GM18873 (cell line): ENCODE data around the gene SLC12A8.

Experiments used
- ATAC-seq: cut with Tn5 transposase; IDR thresholded peaks from one replicate; pipeline ENCODE4 v1.9.1; 2021; ENCODE audit warnings: mild to moderate bottlenecking, moderate library complexity, moderate number of reproducible peaks; ENCODE audit not compliant: unreplicated experiment, low FRiP score

SLC12A8 gene

DNA sequence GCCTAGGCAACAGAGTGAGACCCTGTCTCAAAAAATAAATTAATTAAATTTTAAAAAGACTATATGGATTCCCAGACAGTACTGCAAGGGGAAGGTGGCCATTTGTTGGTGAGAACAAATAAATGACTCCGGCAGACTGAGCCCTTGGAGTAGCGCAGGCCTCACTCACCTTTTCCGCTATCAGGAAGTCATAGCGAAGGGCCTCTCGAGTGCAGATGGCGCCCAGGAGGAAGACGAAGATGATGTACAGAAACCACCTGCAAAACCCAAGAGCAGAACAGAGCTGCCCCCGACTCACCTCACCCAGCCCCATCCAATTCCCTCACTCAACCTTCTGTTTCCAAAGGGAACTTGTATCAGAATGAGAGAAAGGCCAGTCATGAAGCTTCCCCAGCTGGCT is 93.9 kb downstream of the SLC12A8 start:
- no peak for ATAC-seq

DNA sequence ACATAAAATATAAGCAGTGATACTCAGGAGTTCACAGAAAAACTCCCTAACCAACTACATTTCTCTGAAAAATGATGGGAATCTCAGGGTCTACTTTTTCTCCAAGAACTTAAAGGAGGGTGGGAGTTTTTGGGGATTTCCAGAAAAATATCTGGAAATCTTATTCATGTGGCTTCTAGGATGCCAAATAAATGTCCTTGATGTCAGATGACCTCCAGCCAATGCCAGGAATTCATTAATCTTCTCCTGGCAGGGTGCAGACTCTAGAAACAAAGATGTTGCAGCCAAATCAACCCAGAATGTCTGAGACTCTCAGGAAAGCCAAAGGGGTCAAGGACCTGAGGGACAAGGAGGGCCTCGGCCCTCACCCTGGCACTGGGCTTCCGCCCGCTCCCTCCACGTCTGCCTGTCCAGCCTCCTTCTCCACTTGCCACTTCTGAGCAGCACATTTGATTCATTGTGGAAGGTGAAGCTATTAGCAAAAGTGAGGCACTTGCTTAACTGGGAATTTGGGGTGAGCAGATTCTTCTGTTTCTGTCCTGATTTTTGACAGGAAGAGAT is 94.8 kb downstream of the SLC12A8 start:
- ATAC-seq, result no peak

DNA sequence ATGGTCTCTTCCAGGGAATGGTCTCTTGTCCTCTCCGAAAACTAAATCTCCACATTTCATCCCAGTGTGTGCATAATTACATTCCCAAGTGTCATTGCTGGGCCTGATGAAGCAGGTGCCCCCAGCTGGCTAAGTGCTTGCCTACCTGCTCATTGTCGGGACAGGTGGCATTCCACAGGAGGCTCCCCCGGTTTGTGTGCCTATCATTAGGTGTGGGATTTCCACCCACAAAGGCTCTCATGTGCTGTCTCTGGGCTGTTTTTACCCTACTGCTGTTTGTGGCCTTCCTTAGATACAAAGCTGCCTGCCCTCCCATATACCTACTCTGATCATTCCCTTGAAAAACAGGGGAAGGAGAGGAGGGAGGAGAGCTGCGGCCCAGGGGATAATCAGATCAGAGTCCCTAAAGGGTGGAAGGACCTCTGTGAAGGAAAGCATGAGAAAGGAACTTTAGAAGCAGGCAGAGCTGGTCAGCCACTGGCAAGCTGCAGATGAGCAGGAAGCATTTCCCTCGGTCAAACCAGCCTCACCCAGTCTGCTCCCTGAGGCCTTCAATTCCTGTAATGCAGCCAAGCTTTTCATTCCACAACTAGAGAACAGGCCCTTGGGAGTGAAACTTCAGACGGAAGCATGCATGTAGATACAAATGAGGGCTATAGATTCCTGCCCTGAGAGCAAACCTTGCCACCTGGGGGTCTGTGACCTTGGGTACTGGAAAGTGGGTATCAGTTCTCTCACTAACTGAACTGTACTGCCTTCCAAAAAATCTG is 96.1 kb downstream of the SLC12A8 start:
- ATAC-seq, result no peak

DNA sequence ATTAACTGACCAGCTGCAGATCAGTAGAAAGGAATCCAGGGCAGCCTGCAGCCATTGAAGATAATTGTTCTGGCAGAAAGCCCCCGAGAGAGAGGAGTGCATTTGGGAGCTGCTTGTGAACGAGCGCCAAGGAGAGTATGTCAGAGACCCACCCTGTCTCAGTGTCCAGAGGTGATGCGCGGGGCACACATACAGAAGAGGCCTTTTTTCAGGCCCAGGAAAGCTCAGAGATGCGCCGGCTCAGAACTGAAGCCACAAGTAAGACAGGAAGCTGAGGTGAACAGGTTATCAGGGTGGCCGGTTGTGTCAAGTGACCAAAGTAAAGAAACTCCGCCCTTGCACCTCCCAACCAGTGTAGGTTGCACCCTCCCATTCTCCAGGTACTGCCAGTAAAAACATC is 96.9 kb downstream of the SLC12A8 start:
- ATAC-seq, result no peak

DNA sequence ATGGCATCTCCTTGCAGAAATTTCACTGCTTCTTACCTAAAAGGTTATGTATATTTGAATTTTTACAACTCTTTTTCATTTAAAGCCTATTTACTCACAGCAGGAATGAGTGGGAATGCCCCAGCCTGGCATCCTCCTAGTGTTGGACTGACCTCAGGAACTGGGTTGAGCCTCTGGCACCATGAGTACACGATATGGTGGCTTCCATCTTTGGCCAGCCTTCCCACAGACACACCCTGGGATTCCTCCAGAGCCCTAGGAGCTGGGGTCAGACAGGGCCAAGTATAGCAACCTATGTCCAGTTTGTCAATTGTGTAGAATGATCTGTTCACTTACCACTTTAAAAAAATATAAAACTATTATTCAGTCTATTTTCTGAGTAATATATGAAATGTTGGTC is 99.6 kb downstream of the SLC12A8 start:
- ATAC-seq, result no peak

DNA sequence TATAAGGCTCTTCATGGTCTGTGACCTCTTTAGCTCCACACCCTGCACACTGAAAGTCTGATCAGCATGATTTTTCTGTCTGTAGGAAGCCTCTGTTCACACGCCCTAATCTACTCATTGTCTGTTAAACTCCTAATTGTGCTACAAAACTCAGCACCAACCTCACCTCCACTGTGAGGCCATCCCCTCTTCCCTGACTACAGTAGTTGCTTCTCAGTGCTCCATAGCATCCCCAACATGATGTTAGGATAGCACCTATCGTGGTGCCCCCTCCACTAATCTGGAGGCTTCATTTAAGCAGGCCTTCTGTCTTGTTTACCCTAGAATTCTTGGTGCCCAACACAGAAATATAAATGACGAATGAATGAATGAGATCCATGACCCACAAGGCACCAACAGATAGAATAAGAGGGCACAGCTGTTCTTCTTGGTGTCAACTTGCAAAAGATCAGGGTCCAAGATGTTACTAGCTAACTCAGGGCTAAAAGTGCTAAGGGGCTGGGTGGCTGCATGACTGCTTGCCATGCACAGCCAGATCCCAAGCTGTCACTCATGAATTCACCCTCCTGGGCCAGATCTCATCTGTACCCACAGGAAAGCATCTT is 101.6 kb downstream of the SLC12A8 start:
- no peak for ATAC-seq

DNA sequence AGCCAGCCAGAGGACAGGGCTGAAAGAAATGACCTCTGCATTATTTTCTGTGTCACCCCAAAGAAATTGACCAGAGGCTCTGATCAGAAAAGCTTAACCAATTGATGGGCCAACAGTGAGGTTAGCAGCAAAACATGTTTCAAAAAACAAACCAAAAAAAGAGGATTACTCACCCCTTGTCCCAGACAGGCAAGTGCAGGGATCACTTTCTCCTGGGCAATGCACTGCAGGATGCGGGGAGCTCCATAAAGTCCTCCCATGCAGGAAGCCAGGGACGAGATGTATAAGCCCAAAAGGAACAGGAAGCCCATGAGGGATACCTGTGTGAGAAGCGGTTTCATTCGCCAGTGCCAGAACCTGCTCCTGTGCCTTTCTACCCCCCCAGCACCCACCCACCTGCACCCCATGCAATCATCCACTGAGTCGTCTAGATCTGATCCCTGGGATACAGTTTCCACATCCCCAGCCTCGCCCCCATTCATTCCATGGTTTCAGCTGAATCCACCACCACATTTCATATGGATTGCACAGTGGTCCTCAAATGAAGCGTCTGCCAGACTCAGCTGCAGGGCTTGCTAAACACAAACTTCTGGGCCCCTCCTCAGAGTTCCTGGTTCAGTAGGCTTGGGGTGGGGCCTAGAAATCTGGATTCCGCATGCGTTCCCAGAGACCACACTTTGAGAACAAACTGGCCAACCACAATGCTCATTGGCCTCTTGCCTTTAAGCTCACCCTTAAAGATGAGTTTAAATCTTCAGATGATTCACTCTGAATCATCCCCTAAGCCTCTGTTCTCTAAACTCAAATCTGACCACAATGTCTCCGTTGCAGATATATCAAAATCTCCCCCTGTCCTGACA is 102.3 kb downstream of the SLC12A8 start:
- no peak for ATAC-seq

DNA sequence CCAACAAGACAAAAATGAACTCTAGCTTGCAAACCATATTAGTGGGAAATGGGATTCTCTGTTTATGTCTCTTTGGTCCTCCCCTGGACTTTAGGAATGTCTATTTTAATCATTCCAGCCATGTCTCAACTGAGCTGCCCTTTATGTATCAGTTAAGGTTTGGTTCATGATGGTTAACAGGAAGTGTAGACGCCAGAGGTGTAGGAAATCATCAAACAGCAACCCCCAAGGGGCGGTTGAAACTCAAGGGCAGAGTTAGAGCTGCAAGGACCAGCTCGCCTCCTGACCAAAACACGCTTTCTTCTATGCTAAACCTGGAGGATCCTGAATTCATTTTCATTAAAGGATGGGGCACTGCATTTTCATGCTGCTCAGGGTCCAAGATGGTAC is 103.0 kb downstream of the SLC12A8 start:
- no peak for ATAC-seq

DNA sequence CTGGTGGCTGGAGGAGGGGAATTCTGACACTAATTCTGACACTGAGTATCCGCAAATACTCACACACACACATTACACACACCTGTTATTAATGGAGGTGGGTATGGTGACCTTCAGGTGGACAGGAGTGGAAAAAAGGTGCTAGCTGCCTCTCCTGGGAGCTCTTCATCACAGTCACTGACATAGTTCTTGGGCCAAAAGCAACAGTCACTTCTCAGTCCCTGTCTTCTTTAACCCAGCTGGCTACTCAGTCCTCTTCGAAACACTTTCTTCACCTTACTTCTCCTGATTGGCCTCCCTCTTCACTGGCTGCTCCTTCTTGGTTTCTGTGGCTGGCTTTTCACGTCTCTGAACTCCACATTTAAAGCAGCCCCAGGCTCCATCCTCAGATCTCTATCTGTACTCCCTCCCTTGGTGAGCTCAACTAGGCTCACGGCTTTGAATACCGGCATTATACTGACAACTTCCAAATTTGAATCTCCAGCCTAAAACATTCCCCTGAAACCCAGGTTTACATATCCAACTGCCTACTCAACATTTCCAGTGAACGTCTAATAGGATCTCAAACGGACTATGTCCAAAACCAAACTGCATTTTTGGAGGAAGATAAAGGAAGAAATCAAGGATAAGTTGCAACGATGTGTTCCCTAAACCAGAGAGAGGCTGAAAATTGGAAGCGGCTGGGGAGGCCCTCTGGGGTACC is 103.6 kb downstream of the SLC12A8 start:
- ATAC-seq, result no peak

DNA sequence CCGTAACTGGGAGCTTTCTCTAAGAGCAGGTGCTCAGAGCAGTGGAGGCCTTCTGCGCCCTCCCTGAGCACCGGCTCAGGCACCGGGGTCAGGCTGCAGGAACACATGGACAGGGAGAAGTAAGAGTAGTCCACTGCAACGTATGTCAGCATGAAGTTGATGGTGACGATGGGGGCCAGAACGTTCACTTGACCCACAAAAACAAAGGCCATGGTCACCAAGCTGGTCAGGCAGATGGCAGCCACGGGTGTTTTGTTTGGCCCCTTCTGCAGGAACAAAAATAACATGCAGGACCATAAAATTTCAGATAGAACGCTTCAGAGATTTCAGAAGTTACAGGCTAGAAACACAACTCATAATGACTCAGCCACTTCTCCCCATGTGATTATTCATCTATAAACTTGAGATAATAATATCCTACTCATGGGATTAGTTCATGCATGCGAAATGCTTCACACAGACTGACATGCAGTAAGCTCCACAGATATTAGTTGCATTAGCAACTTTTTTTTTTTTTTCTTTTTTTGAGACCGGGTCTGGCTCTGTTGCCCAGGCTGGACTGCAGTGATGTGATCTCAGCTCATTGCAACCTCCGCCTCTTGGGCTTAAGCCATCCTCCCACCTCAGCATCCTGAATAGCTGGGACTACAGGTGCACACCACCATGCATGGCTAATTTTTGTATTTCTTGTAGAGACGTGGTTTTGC is 104.5 kb downstream of the SLC12A8 start:
- no peak for ATAC-seq

DNA sequence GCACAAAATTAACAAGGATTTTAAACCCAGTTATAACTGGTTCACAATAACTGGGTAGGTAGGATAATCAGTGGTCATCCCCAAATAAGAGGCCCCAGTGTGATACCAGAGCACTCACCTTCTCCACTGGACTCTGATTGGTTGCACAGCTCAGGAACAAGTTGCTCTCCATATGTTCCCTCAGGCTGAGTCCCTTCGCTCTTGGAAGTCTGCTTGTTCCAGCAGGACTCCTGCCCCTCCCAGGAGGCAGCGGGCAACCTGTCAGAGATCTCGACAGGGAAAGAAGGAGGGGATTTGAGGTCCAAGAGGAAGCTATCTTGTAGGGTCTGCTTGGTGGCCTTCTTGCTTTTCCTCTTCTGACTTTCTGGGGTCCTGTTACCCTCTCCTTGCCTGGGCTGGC is 105.2 kb downstream of the SLC12A8 start:
- no peak for ATAC-seq

DNA sequence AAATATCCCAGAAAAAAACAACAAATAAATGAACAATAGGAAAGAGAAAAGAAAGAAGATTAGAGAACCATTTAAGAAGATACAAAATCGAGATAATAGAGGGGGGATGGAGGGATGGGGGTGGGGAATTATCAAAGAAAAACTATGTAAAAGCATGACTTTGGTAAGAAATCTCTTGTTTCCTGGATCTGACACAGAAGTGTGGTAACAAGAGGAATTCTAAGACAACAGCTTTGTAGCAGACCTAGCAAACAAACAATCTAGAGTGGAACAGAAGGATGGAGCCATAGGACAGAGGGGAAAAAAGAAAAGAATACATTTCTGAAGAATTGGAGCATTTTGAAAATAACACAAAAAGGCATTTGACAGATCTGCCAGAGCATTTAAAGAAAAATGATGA is 107.4 kb downstream of the SLC12A8 start:
- no peak for ATAC-seq

DNA sequence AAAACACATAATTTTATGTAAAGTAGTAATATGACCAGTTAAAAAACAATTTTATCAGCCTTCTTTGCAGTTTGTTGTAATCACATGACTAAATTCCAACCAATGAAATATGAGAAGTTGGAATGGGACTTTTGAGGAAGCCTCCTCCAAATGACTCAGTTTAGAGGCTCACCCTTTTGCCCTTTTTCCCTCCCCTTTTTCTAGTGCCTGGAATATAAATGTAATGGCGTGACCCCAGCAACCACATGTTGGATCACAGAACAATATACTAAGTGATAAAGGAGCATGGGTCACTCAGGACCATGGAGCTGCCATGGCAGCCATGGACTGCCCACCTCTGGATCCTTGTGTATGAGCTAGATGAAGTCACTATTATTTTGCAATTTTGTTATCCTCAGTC is 107.9 kb downstream of the SLC12A8 start:
- ATAC-seq, result no peak

DNA sequence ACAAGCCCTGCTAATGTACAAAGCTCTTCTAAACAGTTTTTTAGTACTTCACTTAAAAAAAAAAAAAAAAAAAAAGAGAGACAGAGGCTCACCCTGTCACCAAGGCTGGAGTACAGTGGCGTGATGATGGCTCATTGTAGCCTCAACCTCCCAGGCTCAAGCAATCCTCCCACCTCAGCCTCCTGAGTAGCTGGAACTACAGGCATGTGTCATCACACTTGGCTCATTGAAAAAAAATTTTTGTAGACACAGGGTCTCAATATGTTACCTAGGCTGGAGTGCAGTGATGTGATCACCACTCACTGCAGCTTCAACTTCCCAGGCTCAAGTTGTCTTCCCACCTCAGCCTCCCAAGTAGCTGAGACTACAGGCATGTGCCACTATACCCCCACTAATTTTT is 109.1 kb downstream of the SLC12A8 start:
- ATAC-seq, result no peak

DNA sequence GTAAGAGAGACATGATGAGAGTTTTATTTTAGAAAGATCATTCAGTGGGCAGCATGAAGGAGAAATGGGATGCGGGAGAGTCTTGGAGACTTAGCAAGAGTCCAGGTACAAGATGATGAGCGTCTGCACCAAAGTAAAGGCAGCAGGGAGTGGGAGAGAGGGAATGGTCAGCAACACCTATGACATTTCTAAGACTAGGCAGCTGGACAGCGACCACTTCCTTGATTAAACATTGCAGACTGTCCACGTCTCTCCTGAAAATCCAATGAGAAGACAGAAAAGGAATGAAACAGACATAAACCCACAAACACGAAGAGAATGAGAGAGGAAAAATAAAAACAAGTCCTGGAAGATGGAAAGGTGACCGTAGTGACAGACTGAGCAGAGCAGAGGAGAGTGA is 110.1 kb downstream of the SLC12A8 start:
- ATAC-seq, result no peak

DNA sequence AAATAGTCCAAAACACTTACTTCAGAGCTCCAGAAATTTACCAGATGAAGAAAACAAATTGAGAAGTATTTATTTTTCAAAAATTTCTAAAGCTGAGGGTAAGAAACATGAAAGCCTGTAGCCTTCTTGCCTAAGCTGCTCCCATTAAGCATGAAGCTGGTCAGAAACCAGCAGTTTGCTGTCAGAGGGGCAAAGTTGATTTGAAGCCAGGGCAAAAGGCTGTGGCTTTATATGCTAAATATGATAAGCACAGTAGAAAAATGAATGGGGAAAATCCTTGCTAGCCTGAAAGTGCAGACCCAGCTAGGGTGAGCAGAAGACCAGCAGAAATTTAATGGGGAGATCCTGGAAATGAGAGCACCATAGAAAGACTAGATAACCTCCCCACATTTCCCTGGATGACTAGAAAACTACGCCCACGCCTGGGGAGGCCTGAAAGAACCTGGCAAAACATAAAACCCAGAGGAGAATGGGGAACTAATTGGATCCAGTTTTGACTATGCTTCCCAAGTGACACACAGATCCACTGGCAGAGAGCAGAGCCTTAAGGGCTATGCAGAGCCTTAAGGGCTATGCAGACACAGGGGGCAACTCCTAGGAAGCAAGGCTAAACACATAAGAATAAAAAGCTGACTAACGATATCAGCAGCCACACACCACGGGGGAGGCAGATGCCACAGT is 113.8 kb downstream of the SLC12A8 start:
- ATAC-seq, result no peak

DNA sequence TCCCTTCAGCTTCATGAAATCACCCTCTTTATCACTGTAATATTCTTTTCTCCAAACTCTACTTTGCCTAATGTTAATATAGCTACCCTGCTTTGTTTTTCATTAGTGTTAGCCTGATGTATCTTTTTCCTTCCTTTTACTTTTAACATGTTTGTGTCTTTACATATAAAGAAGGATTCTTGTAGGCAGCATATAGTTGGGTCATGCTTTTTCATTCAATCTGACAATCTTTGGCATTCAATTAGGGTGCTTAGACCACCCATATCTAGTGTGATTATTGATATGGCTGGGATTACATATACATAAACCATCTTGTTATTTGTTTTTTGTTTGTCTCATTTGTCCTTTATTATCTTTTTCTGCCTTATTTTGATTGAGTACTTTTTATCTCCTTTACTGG is 121.9 kb downstream of the SLC12A8 start:
- ATAC-seq, result no peak

DNA sequence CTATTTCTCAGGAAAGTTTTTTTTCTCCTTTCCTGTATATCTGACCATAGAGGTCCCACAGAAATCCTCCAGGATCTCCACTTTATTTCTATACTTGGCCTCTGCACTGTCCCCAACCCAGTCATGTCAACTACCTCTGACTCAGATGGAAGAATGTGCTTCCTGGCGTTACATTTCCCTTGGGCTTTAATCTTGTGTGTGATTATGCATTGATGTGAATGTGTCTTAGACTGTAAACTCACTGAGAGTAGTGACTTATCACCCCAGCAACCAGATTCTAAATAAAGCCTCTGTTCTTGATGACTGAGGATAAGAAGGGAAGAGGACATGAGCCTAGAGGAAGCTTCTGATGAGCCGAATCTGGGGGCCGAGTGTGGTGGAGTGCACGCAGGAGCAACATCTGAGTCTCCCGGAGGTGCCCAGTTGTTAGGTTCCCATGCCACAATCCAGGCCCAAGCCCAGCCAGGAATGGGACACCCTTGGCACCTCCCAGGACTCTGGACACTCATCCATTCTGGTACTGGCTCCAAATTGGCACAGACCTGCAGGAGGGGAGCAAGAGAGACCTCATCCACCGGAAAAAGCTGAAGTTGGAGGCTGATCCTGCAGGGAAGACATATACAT is 124.7 kb downstream of the SLC12A8 start:
- ATAC-seq, result no peak

DNA sequence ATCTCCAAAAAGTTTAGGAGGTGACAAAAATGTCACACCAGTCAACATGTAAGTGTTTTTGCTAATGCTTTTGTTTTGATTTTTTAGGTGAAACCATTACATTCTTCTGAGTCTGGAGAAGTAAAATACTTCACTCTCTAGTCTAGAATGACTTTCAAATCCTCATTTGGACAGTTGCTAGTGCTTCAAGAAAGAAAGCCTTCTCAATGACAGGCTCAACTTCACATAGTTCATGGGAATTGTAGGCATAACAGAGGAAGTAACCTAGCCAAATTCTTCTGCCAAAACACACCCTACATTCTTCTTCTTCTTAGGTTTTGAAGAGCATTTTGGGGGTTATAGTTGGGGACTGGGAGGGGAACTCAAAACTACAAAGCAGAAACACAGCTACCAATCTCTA is 127.4 kb downstream of the SLC12A8 start:
- ATAC-seq, result no peak
